GM23248 (cell line): Measurements from ENCODE around the gene TCF12.

ENCODE experiments used
- EZH2 ChIP-seq: fragments of 200-600 bp; sonication (generic); IDR thresholded peaks from 2 replicates; pipeline ENCODE4 v1.6.1; 2018; ENCODE audit warnings: antibody characterized with exemption, mild to moderate bottlenecking; ENCODE audit not compliant: insufficient read depth, poor library complexity, severe bottlenecking
- EZH2phosphoT487 ChIP-seq: fragments of 200-600 bp; sonication (generic); IDR thresholded peaks from 2 replicates; pipeline ENCODE4 v1.6.1; 2018; ENCODE audit warnings: antibody characterized with exemption, moderate library complexity, mild to moderate bottlenecking, low read depth; ENCODE audit not compliant: insufficient read depth

DNA sequence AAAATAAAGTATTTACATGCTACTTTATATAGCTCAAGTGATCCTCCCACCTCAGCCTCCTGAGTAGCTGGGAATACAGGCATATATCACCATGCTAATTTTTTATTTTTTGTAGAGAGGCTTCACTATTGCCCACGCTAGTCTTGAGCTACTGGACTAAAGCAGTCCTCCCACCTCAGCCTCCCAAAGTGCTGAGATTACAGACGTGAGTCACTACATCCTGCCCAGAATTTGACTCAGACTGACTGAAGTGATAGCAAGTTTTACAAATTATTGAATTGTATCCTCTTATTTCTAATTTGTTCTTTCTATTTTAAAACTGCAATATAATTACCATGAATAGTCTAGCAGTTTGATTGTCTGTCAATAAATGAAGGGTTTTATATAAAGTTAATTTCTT lies 247.5 kb downstream of the TCF12 start:
- TF ChIP-seq EZH2phosphoT487: no peak
- no peak for TF ChIP-seq EZH2
